ENCODE results near the gene NINJ2.
"Not testable (repeated sequence)": the region's sequence is repeated elsewhere in the genome, so short reads cannot be mapped to it uniquely, and the experiment has no call there.

NINJ2 gene

DNA sequence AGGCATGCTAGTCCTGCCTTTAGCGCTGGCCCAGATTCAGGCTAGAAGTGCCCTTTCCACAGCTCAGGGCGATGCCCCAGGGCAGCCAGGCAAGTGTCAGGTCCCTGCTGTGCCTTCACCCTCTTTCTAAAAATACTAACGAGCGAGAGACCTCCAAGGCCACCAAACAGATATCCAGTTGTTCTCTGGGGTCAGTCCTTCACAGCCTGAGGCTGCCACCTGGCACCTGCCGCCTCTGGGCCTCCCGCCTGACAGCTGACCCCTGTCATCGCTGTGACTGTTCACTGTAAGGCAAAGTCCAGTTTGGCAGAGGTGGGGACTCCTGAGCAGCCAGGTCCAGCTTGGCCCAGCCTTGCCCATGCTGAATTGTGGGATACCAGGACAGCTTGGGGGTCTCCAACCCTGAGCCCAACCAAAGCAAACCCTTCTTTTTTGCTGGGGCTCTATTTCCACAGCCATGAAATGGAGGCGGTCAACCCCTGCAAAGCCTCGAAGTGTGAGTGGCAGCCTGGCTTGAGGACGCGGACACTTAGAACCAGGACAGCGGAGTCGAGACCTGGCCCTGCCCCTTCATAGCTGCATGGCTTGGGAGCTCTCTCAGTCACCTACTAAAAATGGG lies 79.9 kb downstream of the NINJ2 start:
- DNase-seq: no peak

DNA sequence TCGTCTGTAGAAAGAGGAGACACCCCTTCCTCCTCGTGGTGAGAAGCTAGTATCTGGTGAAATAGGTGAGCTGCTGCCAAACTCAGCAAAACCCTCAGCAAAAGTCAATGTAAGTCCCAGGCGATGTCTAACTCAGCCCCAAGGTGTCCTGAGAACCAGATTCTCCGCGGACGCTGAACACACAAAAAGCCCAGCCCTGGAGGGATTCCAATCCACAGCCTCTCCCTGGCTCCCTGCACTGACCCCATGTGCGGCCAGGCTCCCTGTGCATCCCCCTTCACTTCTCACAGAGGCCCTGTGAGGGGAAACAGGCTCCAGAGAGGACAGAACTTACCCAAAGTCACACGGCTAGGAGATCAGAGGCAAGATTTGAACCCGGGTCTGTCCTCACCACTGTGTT lies 81.5 kb downstream of the NINJ2 start:
- no peak for DNase-seq

DNA sequence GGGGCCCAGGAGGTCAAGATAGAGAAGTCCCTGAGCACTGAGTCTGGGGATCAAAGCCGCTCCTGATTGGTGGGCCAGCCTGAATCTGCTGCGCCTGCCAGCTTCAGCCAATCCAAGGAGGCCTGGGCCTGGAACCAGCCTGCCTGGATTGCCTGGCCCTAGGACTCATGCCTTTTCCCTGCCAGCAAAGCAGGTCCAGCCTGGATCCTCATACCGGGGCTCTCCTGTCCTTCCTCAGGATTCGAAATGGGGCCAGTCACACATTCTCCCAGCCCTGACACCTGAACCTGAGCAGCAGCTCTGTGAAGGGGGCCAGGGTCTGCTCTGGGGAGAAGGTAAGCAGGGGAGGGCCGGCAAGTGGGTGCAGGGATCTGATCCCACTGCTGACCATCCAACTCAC lies 81.9 kb downstream of the NINJ2 start:
- DNase-seq: no peak

DNA sequence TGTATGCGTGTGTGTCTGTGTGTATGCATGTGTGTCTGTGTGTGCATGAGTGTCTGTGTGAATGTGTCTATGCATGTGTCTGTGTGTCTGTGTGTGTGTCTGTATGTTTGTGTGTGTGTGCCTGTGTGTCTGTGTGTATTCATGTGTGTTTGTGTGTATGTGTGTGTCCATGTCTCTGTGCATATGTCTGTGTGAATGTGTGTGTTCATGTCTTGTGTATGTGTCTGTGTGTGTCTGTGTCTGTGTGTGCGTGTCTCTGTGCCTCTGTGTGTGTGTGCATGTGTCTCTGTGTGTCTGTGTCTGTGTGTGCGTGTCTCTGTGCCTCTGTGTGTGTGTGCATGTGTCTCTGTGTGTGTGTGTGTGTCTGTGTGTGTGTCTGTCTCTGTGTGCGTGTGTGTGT lies 82.4 kb downstream of the NINJ2 start:
- no peak for DNase-seq

DNA sequence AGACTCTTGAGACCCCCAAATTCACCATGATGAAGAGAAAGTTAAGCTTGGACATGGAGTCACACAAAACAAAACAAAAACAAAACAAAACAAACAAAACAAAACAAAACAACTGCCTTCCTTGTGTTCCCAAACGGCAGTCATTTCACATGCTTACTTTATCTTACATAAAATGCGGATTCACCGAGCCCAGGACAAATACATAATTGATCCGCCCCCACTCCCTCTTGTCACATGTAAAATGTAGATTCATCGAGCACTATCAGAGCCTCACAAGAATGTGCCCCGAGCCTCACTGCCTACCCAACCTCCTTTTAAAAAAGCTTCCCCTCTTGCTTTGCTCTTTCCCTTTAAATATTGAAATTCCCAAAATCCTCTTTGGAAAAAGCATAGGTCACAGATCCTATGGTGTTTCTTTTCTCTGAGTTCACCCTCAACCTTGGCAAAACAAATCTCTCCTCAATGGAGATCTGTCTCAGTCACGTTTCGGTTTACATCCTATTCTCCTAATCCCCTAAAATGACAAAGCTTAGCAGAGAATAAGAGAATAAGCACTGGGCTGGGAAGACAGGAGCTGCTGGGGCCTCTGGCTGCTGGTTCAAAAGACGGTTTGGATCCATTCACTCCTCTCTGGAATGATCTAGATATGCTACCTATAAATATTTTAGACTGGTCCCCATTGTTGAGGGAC lies 83.7 kb downstream of the NINJ2 start:
- DNase-seq: no peak

DNA sequence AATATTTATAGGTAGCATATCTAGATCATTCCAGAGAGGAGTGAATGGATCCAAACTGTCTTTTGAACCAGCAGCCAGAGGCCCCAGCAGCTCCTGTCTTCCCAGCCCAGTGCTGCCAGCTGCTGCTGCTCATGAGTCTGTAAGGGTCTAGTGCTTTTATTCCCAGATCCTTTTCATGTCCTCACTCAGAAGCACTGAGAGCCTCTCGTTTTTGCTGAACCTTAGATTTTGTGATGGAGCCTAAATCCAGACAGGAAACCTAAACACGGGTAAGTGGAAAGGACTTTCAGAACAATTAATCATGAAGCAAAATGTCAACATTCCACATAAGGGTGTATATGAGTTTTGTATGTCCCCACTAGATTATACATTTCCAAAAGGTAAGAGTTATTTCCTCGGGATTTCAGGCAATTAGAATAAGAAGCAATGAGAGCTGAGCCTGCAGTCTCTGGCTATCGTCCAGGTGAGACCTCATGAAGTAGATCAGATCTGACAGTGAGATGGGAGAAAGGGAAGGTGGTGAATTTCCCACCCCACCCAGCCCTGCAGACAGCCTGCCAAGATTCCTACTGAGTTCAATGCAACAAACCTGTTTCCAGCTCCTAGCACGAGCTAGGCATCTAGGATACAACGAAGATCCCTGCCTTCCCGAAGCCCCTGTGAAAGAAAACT lies 84.4 kb downstream of the NINJ2 start:
- no peak for DNase-seq

DNA sequence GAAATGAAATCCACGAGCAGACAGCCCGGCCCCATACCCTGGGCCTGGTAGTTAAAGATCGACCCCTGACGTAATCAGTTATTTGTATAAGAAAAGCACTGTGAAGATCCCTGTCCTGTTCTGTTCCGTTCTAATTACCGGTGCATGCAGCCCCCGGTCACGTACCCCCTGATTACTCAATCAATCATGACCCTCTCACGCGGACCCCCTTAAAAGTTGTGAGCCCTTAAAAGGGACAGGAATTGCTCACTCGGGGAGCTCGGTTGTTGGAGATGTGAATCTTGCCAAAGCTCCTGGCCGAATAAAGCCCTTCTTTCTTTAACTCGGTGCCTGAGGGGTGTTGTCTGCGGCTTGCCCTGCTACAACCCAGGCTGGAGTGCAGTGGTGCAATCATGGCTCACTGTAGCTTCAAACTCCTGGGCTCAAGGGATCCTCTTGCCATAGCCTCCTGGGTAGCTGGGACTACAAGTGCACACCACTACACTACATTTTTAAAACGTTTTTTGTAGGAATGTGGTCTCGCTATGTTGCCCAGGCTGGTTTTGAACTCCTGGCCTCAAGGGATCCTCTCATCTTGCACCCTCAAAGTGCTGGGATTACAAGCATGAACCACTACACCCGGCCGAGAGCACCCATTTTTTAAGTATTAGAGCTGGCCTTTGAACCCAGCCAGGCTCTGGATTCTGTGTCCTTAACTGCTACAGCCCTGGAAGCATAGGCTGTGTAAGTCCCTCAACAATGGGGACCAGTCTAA lies 85.1 kb downstream of the NINJ2 start:
- not testable (repeated sequence) for DNase-seq

DNA sequence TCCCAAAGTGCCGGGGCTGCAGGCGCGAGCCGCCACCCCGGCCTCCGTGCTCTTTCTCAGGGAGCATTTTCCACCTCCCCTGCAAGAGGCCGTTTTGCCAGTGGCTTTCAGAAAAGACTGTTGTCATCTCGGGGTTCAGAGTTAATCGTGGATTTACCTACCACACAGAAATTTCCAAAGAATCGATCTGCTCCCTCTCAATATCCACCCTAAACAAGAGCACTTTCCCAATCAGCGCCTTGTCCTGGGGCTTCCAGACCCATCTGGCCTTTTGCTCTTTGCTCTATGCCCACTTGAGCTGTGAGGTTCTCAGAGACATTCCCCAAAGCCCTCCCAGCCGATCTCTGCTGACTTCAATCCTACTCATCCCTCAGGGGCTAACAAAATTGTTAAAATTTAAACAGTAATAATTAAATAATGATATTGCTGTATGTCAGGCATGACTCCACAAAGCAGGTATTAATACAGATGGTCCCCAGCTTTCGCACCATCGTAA lies 86.6 kb downstream of the NINJ2 start:
- no peak for DNase-seq

DNA sequence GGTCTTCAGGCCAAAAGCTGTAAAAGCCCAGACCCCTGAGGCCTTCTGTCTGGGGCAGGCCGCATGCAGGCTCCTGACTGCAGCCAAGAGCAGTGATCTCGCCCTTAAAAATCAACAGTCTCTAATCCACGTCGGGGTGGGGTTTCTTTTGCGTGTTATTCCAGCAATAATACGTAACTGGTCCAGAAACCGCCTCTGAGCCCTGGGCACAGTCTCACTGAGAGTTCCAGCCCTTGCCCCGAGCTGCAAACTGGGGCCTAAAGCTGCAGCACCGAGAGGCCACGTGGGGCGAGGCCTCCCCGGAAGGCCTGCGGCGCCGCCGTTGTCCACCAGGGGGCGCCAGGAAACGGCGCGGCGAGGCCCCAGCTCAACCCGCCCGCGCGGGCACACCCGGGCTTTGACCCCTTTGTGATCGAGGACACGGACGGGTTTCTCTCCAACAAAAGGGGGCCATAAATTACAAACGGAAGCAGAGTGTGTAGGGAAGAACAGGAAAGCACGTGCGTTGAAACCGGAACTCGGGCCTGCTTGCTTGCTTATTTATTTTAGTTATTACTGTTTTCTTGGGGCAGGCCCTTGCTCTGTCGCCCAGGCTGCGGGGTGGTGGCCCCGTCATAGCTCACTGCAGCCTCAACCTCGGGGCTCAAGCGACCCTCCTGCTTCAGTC lies 87.2 kb downstream of the NINJ2 start:
- DNase-seq: peak; percentile 78

DNA sequence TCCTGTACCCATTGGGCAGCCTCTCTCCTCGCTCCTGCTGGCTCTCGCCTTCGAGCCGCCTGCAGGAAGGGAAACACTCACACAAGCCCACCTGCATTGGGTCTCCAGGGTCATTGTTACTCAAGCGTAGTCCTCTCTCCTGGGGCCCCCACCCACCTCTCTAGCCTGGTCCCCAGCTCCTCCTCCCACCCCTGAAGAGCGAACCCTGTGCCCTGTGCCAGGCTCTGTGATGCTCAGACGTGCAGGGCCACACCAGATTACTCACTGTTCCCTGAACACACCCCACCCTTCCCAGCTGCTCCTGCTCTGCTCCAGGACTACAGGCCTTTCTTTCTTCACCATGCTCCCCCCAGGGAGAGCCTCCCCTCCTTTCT lies 88.1 kb downstream of the NINJ2 start:
- DNase-seq: no peak

DNA sequence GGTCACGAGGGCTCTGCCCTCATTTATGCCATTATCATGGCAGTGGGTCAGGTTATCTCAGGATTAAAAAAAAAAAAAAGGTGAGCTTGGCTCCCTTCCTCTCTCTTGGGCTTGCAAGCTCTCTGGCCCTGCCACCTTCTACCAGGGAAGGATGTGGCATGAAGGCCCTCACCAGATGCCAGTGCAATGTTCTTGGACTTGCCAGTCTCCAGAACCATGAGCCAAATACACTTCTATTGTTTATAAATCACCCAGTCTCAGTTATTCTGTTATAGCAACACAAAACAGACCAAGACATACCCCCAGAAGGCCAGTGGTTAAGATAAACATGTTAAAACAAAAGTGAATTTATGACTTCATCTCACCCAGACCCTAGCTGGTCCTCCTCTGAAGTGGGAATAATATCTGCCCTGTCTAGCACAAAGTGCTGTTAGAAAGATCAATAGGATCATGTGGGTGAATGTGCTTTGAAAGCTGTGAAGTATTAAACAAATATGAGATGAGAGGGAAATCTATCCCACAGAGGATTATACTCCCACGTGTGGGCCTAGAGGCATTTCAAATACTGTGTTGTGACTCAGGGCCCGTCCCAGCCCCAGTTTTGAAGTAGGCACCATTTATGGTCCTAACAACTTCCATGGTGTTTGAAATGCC lies 88.6 kb downstream of the NINJ2 start:
- DNase-seq: no peak

DNA sequence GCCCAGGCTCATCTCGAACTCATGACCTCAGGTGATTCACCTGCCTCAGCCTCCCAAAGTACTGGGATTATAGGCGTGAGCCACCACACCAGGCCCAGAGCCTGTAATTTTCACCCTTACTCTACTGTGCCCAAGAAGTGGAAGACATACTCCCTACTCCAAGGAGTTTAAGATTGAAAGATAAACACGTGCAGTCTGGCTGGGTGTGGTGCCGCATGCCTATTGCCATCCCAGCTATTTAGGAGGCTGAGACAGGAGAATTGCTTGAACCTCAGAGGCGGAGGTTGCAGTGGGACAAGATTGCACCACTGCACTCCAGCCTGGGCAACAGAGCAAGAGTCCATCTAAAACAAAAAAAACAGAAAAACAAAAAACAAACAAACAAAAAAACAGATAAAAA lies 90.0 kb downstream of the NINJ2 start:
- no peak for DNase-seq

DNA sequence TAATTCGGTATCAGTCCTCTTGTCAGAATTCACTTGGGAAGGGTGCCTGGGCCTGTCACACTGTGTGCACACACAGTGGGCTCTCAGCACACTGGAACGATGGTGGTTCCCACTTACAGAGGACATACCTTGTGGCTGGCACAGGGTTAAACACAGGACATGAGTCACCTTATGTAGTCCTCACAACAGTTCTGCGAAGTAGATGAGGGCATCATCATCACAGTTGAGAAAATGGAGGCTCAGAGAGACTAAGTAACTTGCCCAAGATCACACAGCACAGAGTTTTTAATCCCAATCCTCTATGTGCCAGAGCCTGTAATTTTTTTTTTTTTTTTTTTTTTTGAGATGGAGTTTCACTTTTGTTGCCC lies 90.7 kb downstream of the NINJ2 start:
- DNase-seq: no peak

DNA sequence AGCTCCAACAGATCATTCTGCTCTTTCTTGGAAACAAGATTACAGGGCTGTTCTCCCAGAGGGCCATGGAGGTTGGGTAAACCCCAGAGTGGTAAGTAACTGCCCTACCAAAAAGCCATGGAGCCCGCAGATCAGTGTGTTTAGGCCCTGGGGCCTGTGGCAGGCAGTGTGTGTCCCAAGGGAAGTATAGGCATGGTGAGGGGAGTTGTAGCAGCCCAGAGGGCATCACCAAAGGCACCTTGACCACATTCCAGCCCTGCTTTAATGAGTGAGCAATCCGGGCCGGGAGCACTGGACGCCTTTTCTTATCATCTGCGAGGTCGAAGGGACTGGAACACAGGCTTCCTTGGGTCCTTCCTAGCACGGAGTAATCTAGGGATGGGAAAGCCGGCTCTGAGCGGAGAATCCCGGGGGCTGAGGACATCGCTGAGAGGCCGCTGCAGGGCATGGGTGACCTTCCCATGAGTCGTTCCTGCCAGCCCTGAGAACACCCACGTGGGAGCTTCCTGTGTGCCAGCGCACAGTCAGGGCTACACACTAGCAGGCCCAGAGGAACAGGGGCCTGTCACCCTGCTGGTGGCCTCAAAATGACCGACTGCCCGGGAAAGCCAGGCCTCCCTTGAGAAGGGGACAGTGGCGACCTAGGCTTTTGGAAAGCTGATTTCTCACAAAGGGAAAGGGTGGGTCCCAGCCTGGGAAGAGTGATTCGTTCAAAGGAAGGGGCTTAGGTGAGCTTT lies 91.3 kb downstream of the NINJ2 start:
- DNase-seq: no peak

DNA sequence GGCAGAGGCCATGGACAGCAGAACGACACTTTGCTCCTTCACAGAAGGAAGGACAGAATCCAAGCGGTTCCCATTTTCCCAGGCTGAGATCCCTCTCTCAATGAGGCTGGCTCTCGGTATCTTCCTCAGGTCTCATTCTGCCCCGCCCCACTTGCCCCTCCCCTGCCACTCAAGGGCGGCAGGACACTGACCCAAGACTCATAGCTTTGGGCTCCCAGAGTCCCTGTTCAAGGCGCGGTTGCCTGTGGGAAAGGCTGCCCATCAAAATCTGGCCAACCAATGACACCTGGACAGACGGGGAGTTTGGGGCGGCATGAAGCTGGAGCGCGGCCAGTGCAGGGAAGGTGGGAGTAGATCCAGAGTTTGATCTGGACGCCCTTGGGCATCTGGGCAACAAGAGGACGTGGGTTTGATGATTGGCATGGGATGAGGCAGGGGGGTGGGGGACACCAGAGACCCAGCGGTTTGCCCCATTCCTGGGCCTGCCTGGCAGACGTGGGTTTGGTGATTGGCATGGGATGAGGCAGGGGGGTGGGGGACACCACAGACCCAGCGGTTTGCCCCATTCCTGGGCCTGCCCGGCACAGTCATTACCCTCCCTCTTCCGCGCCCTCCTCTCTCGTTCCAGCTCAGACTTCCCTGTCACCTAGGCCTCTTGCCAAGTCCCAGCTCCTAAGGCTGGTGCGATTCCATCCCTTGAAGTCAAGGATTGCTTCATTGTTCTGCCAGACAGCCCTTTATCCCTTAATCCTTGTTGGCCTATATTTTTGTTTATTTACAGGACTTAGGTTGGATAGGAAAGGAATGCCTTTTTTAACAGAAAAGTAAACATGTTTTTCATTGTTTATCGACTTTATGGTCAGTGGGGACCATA lies 92.1 kb downstream of the NINJ2 start:
- DNase-seq: no peak

DNA sequence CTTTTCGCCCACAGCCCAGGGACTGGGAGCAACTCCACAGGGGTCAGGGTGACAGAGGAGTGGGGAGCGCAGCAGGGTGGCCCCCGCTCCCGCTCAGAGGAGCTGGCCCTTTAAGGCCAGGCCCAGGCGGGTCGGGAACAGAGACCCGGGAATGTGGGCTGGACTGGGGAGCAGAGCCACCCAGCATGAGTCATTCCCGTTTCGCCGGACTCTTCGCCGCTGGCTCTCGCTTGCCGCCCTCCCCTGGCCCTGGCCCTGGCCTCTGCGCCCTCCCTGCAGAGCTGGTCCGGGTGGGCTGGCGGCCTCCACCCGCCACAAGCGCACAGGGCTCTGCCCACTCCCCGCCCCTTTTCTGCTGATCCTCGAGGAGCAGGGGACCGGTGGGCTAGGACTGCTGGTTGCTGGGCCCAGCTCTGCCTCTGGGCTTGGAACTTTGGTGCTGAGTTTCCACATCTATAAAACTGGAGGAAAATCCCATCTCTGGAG lies 92.8 kb downstream of the NINJ2 start:
- DNase-seq: no peak

DNA sequence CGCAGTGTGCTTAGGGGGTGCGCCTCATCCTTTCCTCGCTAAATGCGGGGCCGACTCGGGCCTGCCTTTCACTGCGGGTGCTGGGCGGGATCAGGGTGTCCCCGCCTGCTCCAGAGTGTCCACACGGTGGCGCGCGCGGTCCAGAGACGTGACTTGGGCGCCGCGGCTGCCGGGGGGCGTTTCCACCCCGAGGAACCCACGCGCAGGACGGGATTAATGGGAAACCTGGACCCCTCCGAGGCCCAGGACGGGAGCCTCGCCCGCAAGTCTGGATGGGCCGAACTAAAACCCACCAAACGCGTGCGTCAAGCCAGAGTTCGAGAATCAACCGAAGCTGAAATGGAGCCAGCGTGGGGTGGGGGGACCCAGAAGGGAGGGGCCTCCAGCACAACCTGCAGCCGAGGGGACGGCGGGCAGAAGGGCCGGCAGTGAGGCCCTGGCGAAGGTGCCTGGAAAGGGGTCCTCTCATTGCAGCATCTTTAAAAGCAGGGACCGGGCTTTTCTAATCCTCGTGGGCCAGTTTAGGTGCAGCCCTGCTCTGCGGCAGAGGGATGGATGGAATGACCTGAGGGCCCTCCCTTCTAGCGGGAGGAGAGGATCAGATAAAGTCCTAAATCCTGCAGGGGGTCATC lies 93.3 kb downstream of the NINJ2 start:
- peak; percentile 85 for DNase-seq

DNA sequence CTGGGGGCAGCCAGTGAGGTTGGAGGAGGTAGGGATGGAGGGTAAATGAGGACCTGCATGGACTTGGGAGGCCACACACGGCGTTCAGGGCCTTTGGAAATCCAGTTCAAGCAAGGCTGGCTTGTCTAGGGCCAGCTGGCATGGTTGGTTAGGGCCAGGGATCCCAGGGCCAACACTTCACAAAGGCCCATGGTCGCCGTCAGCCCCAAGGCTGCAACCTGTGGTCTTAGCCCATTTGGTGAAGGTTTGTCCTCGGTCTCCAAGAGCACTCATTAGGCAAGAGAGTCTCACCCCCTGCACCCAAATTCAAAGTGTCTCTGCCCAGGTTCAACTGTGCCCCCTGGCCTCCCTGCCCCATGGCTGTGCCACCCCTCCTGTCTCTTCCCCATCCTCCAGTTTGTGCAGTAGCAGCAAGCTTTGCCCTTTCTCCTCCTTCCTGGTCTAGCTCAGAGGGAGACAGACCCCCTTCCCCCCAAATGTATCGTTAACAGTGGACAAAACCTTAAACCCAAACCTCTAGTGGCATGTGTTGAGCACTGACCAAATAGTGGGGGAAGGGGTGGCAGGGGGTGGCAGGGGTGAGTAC lies 94.1 kb downstream of the NINJ2 start:
- no peak for DNase-seq

DNA sequence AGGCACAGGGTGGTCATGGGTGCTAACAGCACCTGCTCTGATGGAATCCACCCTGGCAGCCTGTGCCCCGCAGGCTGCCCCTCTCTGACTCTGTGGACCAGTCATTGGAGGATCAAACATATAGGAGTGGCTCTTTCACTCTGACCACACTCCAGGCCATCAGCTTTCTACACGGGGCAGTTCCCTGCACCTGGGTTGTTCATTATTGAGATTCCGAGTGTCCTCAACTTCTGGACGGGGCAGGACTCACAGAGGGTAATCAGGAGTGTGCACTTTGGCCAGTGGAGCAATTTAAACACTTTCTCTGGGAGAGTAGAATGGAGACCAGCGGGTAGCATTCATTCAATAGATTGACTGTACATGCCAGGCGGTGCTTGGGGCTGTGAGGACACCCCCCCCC lies 94.8 kb downstream of the NINJ2 start:
- no peak for DNase-seq

All from effector CD8-positive, alpha-beta T cell (primary cell).